H1 (cell line): ENCODE results near the gene OSBPL6. TPM values are rescaled to one million over a fixed set of nuclear protein-coding genes. Genes with fewer than 3 reads are reported as not detected.

ENCODE experiments used
- CTCF ChIA-PET: fragments of 300-600 bp; sonication (Branson Sonifier 250); formaldehyde crosslinking; loops from one replicate; lab custom pipeline; 2021; ENCODE audit not compliant: partially characterized antibody; lab: Charles Lee
- POLR2A ChIA-PET: fragments of 300-600 bp; sonication (Branson Sonifier 250); formaldehyde crosslinking; loops from one replicate; lab custom pipeline; 2021; ENCODE audit warnings: inconsistent platforms; ENCODE audit not compliant: partially characterized antibody; lab: Charles Lee
- DNase-seq, 2 experiments: peaks; one replicate each; pipeline versions ENCODE4 v3.0.0 to v3.0.0-alpha.2; 2010 to 2022; ENCODE audit warnings: low spot score in 2 of 2, low read depth in 1 of 2, mixed read lengths in 1 of 2
- FAIRE-seq: peaks from 2 replicates; lab custom pipeline; 2011; peaks lifted over from hg19 to GRCh38; lab: Jason Lieb, UNC
- H2AFZ ChIP-seq: 2 replicates; pipeline ENCODE4 v1.8.1; 2012; ENCODE audit warnings: low read length, inconsistent platforms
- H2AK5ac ChIP-seq: 2 replicates; pipeline ENCODE4 v1.6.1; 2013; ENCODE audit warnings: low read depth, low read length
- H2BK120ac ChIP-seq: replicated peaks from 2 replicates; pipeline ENCODE3; 2013; ENCODE audit warnings: low read depth, low read length, inconsistent platforms
- H2BK12ac ChIP-seq: 2 replicates; pipeline ENCODE4 v1.6.1; 2013; ENCODE audit warnings: low read depth, low read length
- H2BK15ac ChIP-seq: 2 replicates; pipeline ENCODE4 v1.6.1; 2013; ENCODE audit warnings: low read length
- H2BK20ac ChIP-seq: 2 replicates; pipeline ENCODE4 v1.6.1; 2013; ENCODE audit warnings: low read length
- H2BK5ac ChIP-seq: 2 replicates; pipeline ENCODE4 v1.6.1; 2013; ENCODE audit warnings: low read depth, low read length
- H3K14ac ChIP-seq: 2 replicates; pipeline ENCODE4 v1.6.1; 2013; ENCODE audit warnings: inconsistent platforms; ENCODE audit not compliant: insufficient read length
- H3K18ac ChIP-seq: 2 replicates; pipeline ENCODE4 v1.6.1; 2013; ENCODE audit warnings: low read length; ENCODE audit errors: extremely low read depth
- H3K23ac ChIP-seq: 2 replicates; pipeline ENCODE4 v1.6.1; 2013; ENCODE audit warnings: inconsistent platforms; ENCODE audit not compliant: insufficient read length
- H3K23me2 ChIP-seq: 2 replicates; pipeline ENCODE4 v1.6.1; 2013; ENCODE audit warnings: low read depth, low read length
- H3K27ac ChIP-seq: 2 replicates; pipeline ENCODE4 v1.6.1; 2011; ENCODE audit warnings: low read depth, low read length, inconsistent platforms
- H3K27me3 ChIP-seq, 4 experiments: replicated peaks in 1 of 4; 1 replicate in 1 of 4; 2 replicates in 3 of 4; pipeline versions ENCODE4 v1.6.1 to v1.8.1; 2011 to 2013; ENCODE audit warnings: low read length in 3 of 4, mild to moderate bottlenecking in 3 of 4, inconsistent platforms in 2 of 4, mixed read lengths in 2 of 4, moderate library complexity in 1 of 4; ENCODE audit not compliant: control insufficient read depth in 3 of 4, insufficient read depth in 3 of 4; ENCODE audit errors: extremely low read depth in 1 of 4
- H3K36me3 ChIP-seq, 4 experiments: 2 replicates each; pipeline versions ENCODE4 v1.6.1 to v1.8.1; 2011 to 2013; ENCODE audit warnings: mild to moderate bottlenecking in 4 of 4, low read length in 3 of 4, moderate library complexity in 2 of 4, control low read depth in 1 of 4, inconsistent platforms in 1 of 4; ENCODE audit not compliant: insufficient read depth in 4 of 4, control insufficient read depth in 2 of 4
- H3K4ac ChIP-seq: replicated peaks from 2 replicates; pipeline ENCODE3; 2013; ENCODE audit warnings: low read length, low read depth, mixed read lengths, inconsistent platforms; ENCODE audit not compliant: insufficient read length
- H3K4me1 ChIP-seq, 4 experiments: replicated peaks in 1 of 4; 1 replicate in 1 of 4; 2 replicates in 3 of 4; pipeline versions ENCODE4 v1.6.1 to v1.8.1; 2011 to 2013; ENCODE audit warnings: low read length in 3 of 4, inconsistent platforms in 2 of 4, mixed read lengths in 1 of 4; ENCODE audit not compliant: insufficient read depth in 4 of 4, control insufficient read depth in 3 of 4
- H3K4me2 ChIP-seq, 2 experiments: 2 replicates each; pipeline versions ENCODE4 v1.6.1 to v1.8.1; 2011 to 2013; ENCODE audit warnings: low read depth in 2 of 2, low read length in 2 of 2, control low read depth in 1 of 2, inconsistent platforms in 1 of 2, mild to moderate bottlenecking in 1 of 2; ENCODE audit not compliant: insufficient read depth in 1 of 2
- H3K4me3 ChIP-seq, 4 experiments: fragments of 200-600, 300-600 bp in 1 of 4; sonication (generic), shearing (Covaris generic), sonication (Bioruptor Twin) in 1 of 4; 2 replicates each; pipeline versions ENCODE4 v1.5.1 to v1.8.1; 2011 to 2016; ENCODE audit warnings: low read length in 4 of 4, low read depth in 3 of 4, control low read depth in 2 of 4, inconsistent platforms in 2 of 4, mild to moderate bottlenecking in 2 of 4, mixed read lengths in 1 of 4, moderate library complexity in 1 of 4; ENCODE audit not compliant: insufficient read depth in 2 of 4; ENCODE audit errors: extremely low read depth in 1 of 4
- H3K56ac ChIP-seq: replicated peaks from 2 replicates; pipeline ENCODE3; 2013; ENCODE audit warnings: low read depth, mild to moderate bottlenecking, mixed read lengths, low read length, inconsistent platforms; ENCODE audit not compliant: insufficient read length
- H3K79me1 ChIP-seq: 2 replicates; pipeline ENCODE4 v1.6.1; 2013; ENCODE audit warnings: low read depth, low read length, control low read depth
- H3K79me2 ChIP-seq, 2 experiments: 2 replicates each; pipeline versions ENCODE4 v1.6.1 to v1.8.1; 2012 to 2013; ENCODE audit warnings: low read length in 2 of 2, mild to moderate bottlenecking in 2 of 2, inconsistent platforms in 1 of 2; ENCODE audit not compliant: insufficient read depth in 2 of 2, control insufficient read depth in 1 of 2
- H3K9ac ChIP-seq, 4 experiments: replicated peaks in 1 of 4; 1 replicate in 1 of 4; 2 replicates in 3 of 4; pipeline versions ENCODE4 v1.6.1 to v1.8.1; 2011 to 2013; ENCODE audit warnings: low read depth in 3 of 4, low read length in 3 of 4, control low read depth in 2 of 4, mild to moderate bottlenecking in 2 of 4, moderate library complexity in 2 of 4, inconsistent platforms in 1 of 4; ENCODE audit errors: extremely low read depth in 1 of 4
- H3K9me3 ChIP-seq, 2 experiments: 2 replicates each; pipeline versions ENCODE4 v1.6.1 to v1.8.1; 2012 to 2013; ENCODE audit warnings: mild to moderate bottlenecking in 2 of 2, moderate library complexity in 2 of 2, control low read depth in 1 of 2, inconsistent platforms in 1 of 2, low read depth in 1 of 2, low read length in 1 of 2, mixed read lengths in 1 of 2; ENCODE audit not compliant: insufficient read depth in 2 of 2
- H4K20me1 ChIP-seq, 2 experiments: replicated peaks in 1 of 2; 2 replicates each; pipeline versions ENCODE3 to v1.8.1; 2011 to 2013; ENCODE audit warnings: inconsistent platforms in 2 of 2, low read length in 2 of 2, mild to moderate bottlenecking in 1 of 2; ENCODE audit not compliant: insufficient read depth in 2 of 2, control insufficient read depth in 1 of 2
- H4K5ac ChIP-seq: 2 replicates; pipeline ENCODE4 v1.6.1; 2013; ENCODE audit warnings: low read length, low read depth, mixed read lengths, inconsistent platforms; ENCODE audit not compliant: insufficient read length
- H4K8ac ChIP-seq: 2 replicates; pipeline ENCODE4 v1.8.0; 2013; ENCODE audit warnings: mild to moderate bottlenecking, moderate library complexity, low read length, inconsistent platforms; ENCODE audit not compliant: insufficient read depth; ENCODE audit errors: extremely low read depth
- H4K91ac ChIP-seq: replicated peaks from 2 replicates; pipeline ENCODE3; 2013; ENCODE audit warnings: low read length, mixed read lengths, inconsistent platforms; ENCODE audit not compliant: insufficient read length
- BRCA1 ChIP-seq: IDR thresholded peaks from 2 replicates; pipeline ENCODE4 v1.6.1; 2012; ENCODE audit warnings: low read depth, low read length, improper control_type of control experiment
- CEBPB ChIP-seq: IDR thresholded peaks from 2 replicates; pipeline ENCODE4 v1.6.1; 2012; ENCODE audit warnings: low read depth, low read length
- EGR1 ChIP-seq: IDR thresholded peaks from 2 replicates; pipeline ENCODE4 v1.6.1; 2011; ENCODE audit warnings: low read depth, low read length, borderline replicate concordance
- EZH2 ChIP-seq: fragments of 200-600 bp; sonication (generic); IDR thresholded peaks from 2 replicates; pipeline ENCODE4 v1.7.1; 2012; ENCODE audit warnings: low read depth, mild to moderate bottlenecking, moderate library complexity, low read length, inconsistent platforms; ENCODE audit not compliant: severe bottlenecking
- FOSL1 ChIP-seq: IDR thresholded peaks from 2 replicates; pipeline ENCODE4 v1.6.1; 2011; ENCODE audit warnings: mild to moderate bottlenecking, low read depth, low read length, moderate library complexity; ENCODE audit not compliant: insufficient read depth
- HDAC2 ChIP-seq, 2 experiments: fragments of 300-600 bp in 1 of 2; sonication (generic) in 1 of 2; IDR thresholded peaks; 2 replicates each; pipeline ENCODE4 v1.6.1; 2011 to 2012; ENCODE audit warnings: low read depth in 2 of 2, low read length in 2 of 2, mild to moderate bottlenecking in 2 of 2, moderate library complexity in 2 of 2, borderline replicate concordance in 1 of 2, inconsistent platforms in 1 of 2
- KDM4A ChIP-seq: IDR thresholded peaks from one replicate; pipeline ENCODE4 v1.7.1; 2012; ENCODE audit warnings: low read depth, mild to moderate bottlenecking, moderate library complexity, low read length, inconsistent platforms; ENCODE audit not compliant: severe bottlenecking
- KDM5A ChIP-seq: fragments of 200-600 bp; IDR thresholded peaks from 2 replicates; pipeline ENCODE4 v1.7.1; 2012; ENCODE audit warnings: mild to moderate bottlenecking, low read length, inconsistent platforms, mixed read lengths
- POLR2AphosphoS5 ChIP-seq: IDR thresholded peaks from 2 replicates; pipeline ENCODE4 v1.6.1; 2011; ENCODE audit warnings: low read depth, low read length
- RAD21 ChIP-seq, 2 experiments: IDR thresholded peaks in 1 of 2; conservative IDR thresholded peaks in 1 of 2; 2 replicates each; pipeline ENCODE4 v1.6.1; 2011; ENCODE audit warnings: low read depth in 2 of 2, low read length in 2 of 2, improper control_type of control experiment in 1 of 2, inconsistent platforms in 1 of 2, mild to moderate bottlenecking in 1 of 2, moderate library complexity in 1 of 2
- RNF2 ChIP-seq: fragments of 200-900, 300-1000 bp; sonication (generic); IDR thresholded peaks from 2 replicates; pipeline ENCODE4 v1.7.1; 2016; ENCODE audit warnings: borderline replicate concordance, low read depth, mild to moderate bottlenecking, antibody characterized with exemption, low read length; ENCODE audit not compliant: poor library complexity, severe bottlenecking; ENCODE audit errors: missing control alignments
- SRF ChIP-seq: IDR thresholded peaks from 2 replicates; pipeline ENCODE4 v1.6.1; 2011; ENCODE audit warnings: mild to moderate bottlenecking, low read depth, low read length, moderate library complexity
- TAF1 ChIP-seq: IDR thresholded peaks from 2 replicates; pipeline ENCODE4 v1.6.1; 2011; ENCODE audit warnings: mild to moderate bottlenecking, low read depth, low read length
- WGBS, 2 experiments: shearing (Covaris generic) in 1 of 2; methylation state at CpG; one replicate each; pipeline versions ENCODE4 v1.1.6 to v1.1.7; 2013 to 2015; ENCODE audit warnings: low lambda C conversion rate in 2 of 2, mixed read lengths in 2 of 2, inconsistent platforms in 1 of 2, low coverage in 1 of 2, missing lambda C conversion rate in 1 of 2; ENCODE audit not compliant: insufficient replicate concordance in 2 of 2, insufficient coverage in 1 of 2, insufficient read length in 1 of 2; ENCODE audit errors: extremely low coverage in 1 of 2, missing lambda C conversion rate in 1 of 2; 5-methylcytosine and 5-hydroxymethylcytosine counted together
- polyA plus RNA-seq, 7 experiments: library from polyadenylated mRNA; depleted of rRNA in 3 of 7; stranded (reverse) in 5 of 7; unstranded in 2 of 7; fragments of >200 nt in 5 of 7; fragments of 200-250 nt in 2 of 7; gene quantifications; 1 replicate in 5 of 7; 2 replicates in 1 of 7; 4 replicates in 1 of 7; pipeline versions ENCODE4 v1.2.1 to v1.2.3, GENCODE V29; 2011 to 2013; ENCODE audit warnings: missing spikeins in 2 of 7, mixed read lengths in 2 of 7
- total RNA-seq: library from RNA; stranded (reverse); fragmentation: NEBNext Ultra II Directional; extraction: Animal tissue kit (Norgen Biotek cat#: 25700); gene quantifications from 2 replicates; pipeline ENCODE4 v1.2.1, GENCODE V29; 2021

OSBPL6 gene
- total and polyA plus RNA-seq, 2 of the 8 experiments (the other 6 are each of a cell fraction or from before 2014, with no cell fraction given) = 1.7 to 5.6 TPM

DNA sequence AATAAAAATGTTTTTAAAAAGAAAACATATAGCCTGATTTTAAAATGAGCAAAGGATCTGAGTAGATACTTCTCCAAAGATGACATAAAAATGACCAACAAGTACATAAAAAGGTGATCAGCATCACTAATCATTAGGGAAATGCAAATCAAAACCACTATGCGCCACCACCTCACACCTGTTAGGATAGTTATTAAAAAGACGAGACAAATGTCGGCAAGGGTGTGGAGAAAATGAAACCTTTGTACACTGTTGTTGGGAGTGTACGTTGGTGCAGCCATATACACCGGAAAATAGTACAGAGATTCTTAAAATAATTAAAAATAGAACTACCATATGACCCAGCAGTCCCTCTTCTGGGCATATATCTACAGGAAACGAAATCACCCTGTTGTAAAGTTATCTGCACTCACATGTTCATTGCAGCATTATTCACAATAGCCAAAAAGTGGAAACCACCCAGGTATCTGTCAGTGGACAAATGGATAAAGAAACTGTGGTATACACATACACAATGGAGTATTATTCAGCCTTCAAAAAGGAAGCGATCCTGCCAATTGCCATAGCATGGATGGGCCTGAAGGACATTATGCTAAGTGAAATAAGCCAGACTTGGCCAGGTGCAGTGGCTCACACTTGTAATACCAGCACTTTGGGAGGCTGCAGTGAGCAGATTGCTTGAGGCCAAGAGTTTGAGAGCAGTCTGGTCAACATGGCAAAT is 165.0 kb downstream of the OSBPL6 start:
- no peak overlapping the region for H3K4me3 ChIP-seq
- no peak overlapping the region for H2AFZ ChIP-seq
- H3K4me1 ChIP-seq = no peaks in the 10 kb centered on the region
- no peak overlapping the region for H2BK120ac ChIP-seq
- WGBS, 2 experiments = 78% methylated on average over 7 of the region's 7 CpGs; no CpG with 5 or more reads in 1 of the 2 experiments
- H3K4me2 ChIP-seq = no peak overlapping the region
- H2BK5ac ChIP-seq = no peak overlapping the region
- no peak overlapping the region for H2AK5ac ChIP-seq
- H3K36me3 ChIP-seq = no peaks in the 10 kb centered on the region
- no peak overlapping the region for H3K56ac ChIP-seq
- H4K5ac ChIP-seq = no peak overlapping the region
- no peaks in the 10 kb centered on the region for H3K79me2 ChIP-seq
- POLR2A ChIA-PET = no interaction called here
- no peak overlapping the region for H3K4ac ChIP-seq
- DNase-seq (no peak), FAIRE-seq (no peak)
- H2BK12ac ChIP-seq = no peak overlapping the region
- no peak overlapping the region for H2BK20ac ChIP-seq
- H3K9ac ChIP-seq = no peak overlapping the region
- no peaks in the 10 kb centered on the region for H4K20me1 ChIP-seq
- H3K23ac ChIP-seq = no peak overlapping the region
- H2BK15ac ChIP-seq = no peak overlapping the region
- no peak overlapping the region for H3K14ac ChIP-seq
- CTCF ChIA-PET = no interaction called here
- no peak overlapping the region for H4K91ac ChIP-seq
- H3K18ac ChIP-seq = no peak overlapping the region
- H3K9me3 ChIP-seq = no peaks in the 10 kb centered on the region
- H3K27me3 ChIP-seq = no peaks in the 10 kb centered on the region
- H3K27ac ChIP-seq = no peak overlapping the region
- peaks cover 1% of the 10 kb centered on the region; the same call in 1 of the 2 replicates for H3K23me2 ChIP-seq
- no peak overlapping the region for H4K8ac ChIP-seq
- no peaks in the 10 kb centered on the region for H3K79me1 ChIP-seq
- TF ChIP-seq POLR2AphosphoS5 (no peak), BRCA1 (no peak), TAF1 (no peak), CEBPB (no peak), SRF (no peak), RAD21 (IDR thresholded peaks at IDR 0.05 in 1 of 2, conservative IDR thresholded peaks at IDR 0.05 in 1 of 2; ENCODE audit: low read depth in 2 of 2, low read length in 2 of 2) (no peak), HDAC2 (IDR thresholded peaks at IDR 0.05; ENCODE audit: borderline replicate concordance in 1 of 2, low read depth in 2 of 2, low read length in 2 of 2) (no peak), RNF2 (no peak), EGR1 (no peak), KDM4A (no peak), FOSL1 (no peak), KDM5A (no peak), EZH2 (no peak)
